GM18502 (cell line): ENCODE results near the gene MSI2.
"Not testable (repeated sequence)": the region's sequence is repeated elsewhere in the genome, so short reads cannot be mapped to it uniquely, and the experiment has no call there.

ENCODE experiments used
- ATAC-seq: cut with Tn5 transposase; IDR thresholded peaks from one replicate; pipeline ENCODE4 v1.9.1; 2021; ENCODE audit warnings: mild to moderate bottlenecking; ENCODE audit not compliant: unreplicated experiment, poor library complexity

Gene MSI2

GRCh38 chr17:57288040-57288772, 31.9 kb downstream of the MSI2 start:
- ATAC-seq: no peak

GRCh38 chr17:57288773-57289121, 32.4 kb downstream of the MSI2 start:
- no peak for ATAC-seq

- ATAC-seq: no peak
Measured at GRCh38 chr17:57289130-57289529, 32.8 kb downstream of the MSI2 start.

- ATAC-seq: no peak
Measured at GRCh38 chr17:57289613-57290012, 33.3 kb downstream of the MSI2 start.

DNA sequence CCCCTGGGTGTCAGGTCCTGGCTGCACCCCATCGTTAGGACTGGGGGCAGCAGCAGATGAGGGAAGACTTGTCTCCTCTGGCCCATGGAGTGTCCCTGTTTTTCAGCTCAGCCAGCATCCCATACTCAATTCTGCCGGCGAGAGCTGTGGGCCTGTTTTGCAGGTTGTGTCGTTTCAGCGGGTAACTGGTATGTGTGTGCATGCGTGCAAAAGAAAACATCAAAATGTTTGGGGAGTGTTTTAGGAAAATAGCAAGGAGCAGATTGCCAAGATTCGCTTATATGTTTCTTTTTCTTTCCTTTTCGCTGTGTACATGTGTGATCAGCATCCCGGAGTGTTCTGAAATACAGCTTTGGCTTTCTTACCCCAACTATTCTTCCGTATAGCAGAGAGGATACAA, 34.7 kb downstream of the MSI2 start:
- ATAC-seq: no peak

GRCh38 chr17:57292091-57292490, 35.8 kb downstream of the MSI2 start:
- no peak for ATAC-seq

DNA sequence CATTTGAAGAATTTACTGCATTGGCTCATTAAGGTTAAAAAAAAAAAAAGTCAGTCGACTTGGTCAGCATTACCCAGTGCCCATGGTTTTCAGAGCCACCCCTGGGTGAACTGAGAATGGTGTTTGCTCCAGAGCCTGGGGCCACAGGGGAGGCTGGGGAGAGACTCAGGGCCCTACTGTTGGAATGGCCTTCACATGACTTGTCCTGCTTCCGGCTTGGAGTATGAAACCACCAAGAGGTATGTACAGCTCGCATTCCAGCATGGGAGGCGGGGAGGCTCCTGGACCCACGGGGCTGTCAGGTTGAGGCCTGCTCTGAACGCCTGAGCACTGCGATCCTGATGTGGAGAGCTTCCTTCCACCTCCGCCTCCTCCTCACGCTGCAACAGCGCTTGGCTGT, 36.8 kb downstream of the MSI2 start:
- no peak for ATAC-seq

DNA sequence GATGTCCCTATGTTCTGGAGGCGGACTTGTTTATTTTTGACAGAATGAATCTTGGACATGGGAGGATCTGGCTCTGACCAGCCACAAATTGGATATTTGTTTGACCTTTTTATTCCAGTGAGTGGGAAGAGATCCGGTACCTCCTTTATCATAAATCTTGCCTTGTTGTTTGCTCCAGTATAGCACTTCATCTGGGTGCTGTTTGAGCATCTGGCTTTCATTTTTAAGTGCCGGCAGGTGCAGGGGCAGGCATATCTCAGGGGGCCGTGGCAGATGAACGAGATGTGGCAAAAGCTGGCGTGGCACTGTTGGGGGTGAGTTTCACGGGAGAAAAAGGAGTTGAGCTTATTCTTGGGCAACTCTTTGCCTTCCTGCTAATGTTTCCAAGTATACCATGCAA, 37.8 kb downstream of the MSI2 start:
- ATAC-seq: no peak

- no peak for ATAC-seq
Measured at GRCh38 chr17:57294629-57295501, 38.5 kb downstream of the MSI2 start.

- no peak for ATAC-seq
Measured at GRCh38 chr17:57295526-57296023, 39.3 kb downstream of the MSI2 start.

GRCh38 chr17:57296231-57296630, 39.9 kb downstream of the MSI2 start:
- no peak for ATAC-seq

DNA sequence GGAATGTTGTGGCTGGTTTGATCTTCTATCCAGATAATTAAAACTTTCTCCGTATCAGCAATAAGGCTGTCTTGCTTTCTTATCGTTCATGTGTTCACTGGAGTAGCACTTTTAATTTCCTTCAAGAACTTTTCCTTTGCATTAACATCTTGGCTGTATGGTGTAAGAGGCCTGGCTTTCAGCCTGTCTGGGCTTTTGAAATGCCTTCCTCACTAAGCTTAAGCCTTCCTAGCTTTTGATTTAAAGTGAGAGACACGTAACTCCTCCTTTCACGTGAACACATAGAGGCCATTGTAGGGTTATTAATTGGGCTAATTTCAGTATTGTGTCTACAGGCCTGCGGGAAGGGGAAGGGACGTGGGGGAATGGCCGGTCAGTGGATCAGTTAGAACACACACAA, 42.9 kb downstream of the MSI2 start:
- ATAC-seq: no peak

DNA sequence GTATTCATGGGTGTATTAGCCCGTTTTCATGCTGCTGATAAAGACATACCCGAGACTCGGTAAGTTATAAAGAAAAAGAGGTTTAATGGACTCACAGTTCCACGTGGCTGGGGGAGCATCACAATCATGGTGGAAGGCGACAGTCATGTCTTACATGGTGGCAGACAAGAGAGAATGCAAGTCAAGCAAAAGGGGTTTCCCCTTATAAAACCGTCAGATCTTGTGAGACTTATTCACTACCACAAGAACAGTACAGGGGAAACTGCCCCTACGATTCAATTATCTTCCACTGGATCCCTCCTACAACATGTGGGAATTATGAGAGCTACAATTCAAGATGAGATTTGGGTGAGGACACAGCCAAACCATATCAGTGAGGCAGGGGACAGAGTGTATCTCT, 44.3 kb downstream of the MSI2 start:
- not testable (repeated sequence) for ATAC-seq

- no peak for ATAC-seq
Measured at GRCh38 chr17:57302690-57303465, 46.6 kb downstream of the MSI2 start.

DNA sequence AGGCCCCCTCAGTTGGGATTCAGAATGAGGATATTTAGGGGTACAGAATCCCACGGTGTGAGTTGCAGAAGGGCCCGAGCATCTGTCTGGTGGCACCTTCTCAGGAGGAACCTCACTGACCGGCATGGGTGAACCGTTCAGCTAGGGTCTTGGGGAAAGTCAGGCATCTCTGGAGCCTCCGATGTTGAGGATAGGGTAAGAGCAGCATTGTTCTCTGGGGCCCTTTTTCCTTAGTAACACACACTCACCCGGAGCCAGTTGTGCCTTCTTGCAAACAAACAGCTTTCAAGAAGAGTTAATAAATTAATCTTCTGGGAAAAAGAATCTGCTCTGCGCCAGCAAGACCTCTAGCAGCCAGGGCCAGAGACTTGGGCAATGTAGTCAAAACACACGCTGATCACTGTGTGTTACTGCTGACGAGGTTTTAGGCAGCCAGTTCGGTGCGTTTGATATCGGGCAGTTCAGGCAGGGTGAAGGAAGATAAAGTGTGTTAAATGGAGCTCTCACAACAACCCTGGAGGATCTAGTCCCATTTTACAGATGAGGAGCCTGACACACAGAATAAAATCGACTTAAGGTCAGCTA, 48.9 kb downstream of the MSI2 start:
- no peak for ATAC-seq

DNA sequence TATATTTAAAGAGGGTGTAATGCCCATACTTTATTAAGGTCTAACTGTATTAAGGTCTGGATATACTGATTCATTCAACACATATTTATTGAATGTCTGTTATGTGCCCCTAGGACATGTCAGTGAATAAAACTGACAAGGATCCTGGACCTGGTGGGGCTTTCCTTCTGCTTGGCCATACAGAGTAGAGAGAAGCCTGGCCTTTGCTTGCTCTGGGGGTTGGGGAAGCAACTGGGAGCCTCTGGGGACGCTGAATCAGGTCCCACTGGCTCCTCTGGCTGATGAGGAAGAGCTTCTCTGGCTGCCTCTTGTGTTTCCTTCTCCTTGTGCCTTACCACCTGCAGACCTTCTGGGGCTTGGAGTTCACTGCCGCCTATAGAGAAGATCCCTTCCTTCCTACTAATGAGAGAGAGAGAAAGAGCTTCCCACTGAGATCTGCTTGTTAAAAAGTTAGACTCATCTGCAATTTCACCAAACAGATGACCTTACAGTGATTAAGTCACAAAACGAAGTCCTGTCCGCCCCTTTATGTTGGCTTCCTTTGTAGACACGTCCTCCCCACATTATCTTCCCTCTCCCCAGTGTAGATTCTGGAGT, 49.7 kb downstream of the MSI2 start:
- ATAC-seq: no peak

GRCh38 chr17:57308543-57309186, 52.3 kb downstream of the MSI2 start:
- ATAC-seq: no peak

DNA sequence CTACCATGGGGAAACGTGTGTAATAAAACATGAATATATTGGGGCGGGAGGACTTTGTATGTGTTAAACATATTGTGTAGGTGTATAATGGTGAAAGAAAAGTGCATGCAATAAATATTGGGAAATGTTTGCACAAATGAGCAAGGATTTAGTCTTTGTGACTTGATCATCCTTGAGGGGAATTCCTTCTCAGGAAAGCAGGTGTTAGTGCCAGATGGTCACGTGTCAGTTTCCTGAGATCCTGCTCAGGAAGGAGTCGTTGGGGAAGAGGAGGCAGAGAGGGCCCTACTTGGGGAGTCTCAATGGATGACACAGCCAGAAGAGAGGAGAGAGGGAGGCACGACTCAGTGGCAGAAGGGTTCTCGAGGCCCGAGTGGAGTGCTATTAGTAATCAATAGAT, 53.2 kb downstream of the MSI2 start:
- no peak for ATAC-seq
